Stimulated activated CD4-positive, alpha-beta T cell treated with anti-CD3 and anti-CD28 coated beads, Interleukin-15, amount 100 ng/mL, for 24 hours (primary cell): ENCODE measurements around the gene CRYBA2.

Experiments
- DNase-seq: peaks from one replicate; pipeline ENCODE4 v3.0.0-alpha.2; 2020

The CRYBA2 gene

DNA sequence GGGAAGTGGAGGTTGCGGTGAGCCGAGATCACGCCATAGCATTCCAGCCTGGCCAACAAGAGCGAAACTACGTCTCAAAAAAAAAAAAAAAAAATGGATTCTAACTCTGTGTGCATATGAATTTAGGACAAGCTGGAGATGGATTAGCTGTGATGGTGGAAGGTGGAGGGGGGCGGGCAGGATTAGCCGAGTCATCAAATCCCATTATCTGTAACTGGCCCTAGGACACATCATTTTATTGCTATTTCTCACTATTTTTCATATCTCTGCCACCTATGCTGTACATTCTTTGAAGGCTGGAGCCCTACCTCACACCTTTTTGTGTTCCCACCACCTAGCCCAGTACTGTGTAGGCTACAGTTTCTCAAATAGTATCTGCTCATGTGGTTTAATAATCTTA lies 41.1 kb downstream of the CRYBA2 start:
- DNase-seq: no peak

DNA sequence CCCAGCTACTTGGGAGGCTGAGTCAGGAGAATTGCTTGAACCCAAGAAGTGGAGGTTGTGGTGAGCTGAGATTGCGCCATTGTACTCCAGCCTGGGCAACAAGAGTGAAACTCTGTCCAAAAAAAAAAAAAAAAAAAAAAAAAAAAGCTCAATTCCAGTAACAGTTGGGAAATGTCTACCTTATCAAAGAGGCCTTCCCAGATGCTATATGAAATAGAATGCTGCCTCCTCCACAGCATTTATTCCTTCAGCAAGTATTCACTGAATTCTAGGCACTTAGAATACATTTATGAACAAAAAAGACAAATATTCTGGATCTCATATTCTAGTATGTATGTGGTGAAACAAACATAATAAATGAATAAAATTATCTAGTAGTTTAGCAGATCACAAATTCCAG lies 46.6 kb downstream of the CRYBA2 start:
- no peak for DNase-seq

DNA sequence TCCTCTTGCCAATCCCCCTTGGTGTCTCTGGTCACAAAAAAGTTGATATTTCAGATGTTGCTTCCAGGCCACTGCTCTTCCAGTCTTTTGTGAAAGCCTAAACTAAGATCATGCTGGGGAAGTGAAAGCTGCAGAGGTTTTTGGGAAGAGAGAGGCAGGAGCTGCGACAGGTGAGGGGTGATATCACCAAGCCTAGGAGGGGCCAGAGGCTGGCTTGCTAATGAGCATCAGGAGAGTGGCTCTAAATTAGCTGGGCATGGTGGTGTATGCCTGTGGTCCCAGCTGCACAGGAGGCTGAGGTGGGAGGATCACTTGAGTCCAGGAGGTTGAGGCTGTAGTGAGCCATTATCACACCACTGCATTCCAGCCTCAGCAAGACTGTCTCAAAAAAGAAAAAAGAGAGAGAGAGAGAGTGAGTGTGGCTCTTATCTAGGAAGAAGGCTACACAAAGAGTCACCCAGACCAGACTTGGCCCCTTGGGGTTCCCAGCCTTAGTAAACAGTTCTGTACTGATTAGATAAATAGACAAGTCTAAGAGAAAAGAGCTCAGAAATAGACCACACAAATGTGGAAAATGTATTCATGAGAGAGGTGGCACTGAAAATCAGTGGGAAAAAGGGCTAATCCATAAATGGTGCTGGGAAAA lies 48.3 kb downstream of the CRYBA2 start:
- no peak for DNase-seq
